ENCODE results near the gene GNA15.
A peak's percentile ranks its signal among the peaks of the same experiment; 100 is the strongest.
"Not testable (repeated sequence)": the region's sequence is repeated elsewhere in the genome, so short reads cannot be mapped to it uniquely, and the experiment has no call there.

Gene GNA15

GRCh38 chr19:3186160-3186688 lies 50.4 kb downstream of the GNA15 start:
- intact Hi-C loops (cut with DNase I) = no loop called here

GRCh38 chr19:3186891-3187661 lies 51.2 kb downstream of the GNA15 start:
- peak in 2 of 10 donors; percentile 44 to 77 for DNase-seq
- intact Hi-C loops (cut with DNase I) = no loop called here

More at GRCh38 chr19:3186160-3186688, 50.4 kb downstream of the GNA15 start:
- peak in 2 of 10 donors; percentile 72 to 74 for DNase-seq

- DNase-seq = peak in 2 of 10 donors; percentile 48 to 54
- intact Hi-C loops (cut with DNase I) = no loop called here
Measured at GRCh38 chr19:3187662-3188511, 52.1 kb downstream of the GNA15 start.

- DNase-seq = peak in 1 of 10 donors; percentile 66
- intact Hi-C loops (cut with DNase I) = no loop called here
Measured at GRCh38 chr19:3188627-3189596, 53.1 kb downstream of the GNA15 start.

GRCh38 chr19:3189702-3190469 lies 54.1 kb downstream of the GNA15 start:
- DNase-seq = no peak
- intact Hi-C loops (cut with DNase I) = no loop called here

GRCh38 chr19:3190470-3190770 lies 54.6 kb downstream of the GNA15 start:
- DNase-seq = no peak
- intact Hi-C loops (cut with DNase I) = no loop called here

GRCh38 chr19:3190921-3191805 lies 55.3 kb downstream of the GNA15 start:
- intact Hi-C loops (cut with DNase I) = no loop called here
- DNase-seq = no peak

- DNase-seq; intact Hi-C loops (cut with DNase I): not testable (repeated sequence)
Measured at GRCh38 chr19:3191806-3192104, 55.9 kb downstream of the GNA15 start.

- no peak for DNase-seq
- intact Hi-C loops (cut with DNase I) = no loop called here
Measured at GRCh38 chr19:3192228-3192635, 56.4 kb downstream of the GNA15 start.

- no peak for DNase-seq
- intact Hi-C loops (cut with DNase I) = no loop called here
Measured at GRCh38 chr19:3192684-3193083, 56.9 kb downstream of the GNA15 start.

GRCh38 chr19:3193256-3194105 lies 57.6 kb downstream of the GNA15 start:
- DNase-seq = no peak
- intact Hi-C loops (cut with DNase I) = no loop called here

- intact Hi-C loops (cut with DNase I) = no loop called here
Measured at GRCh38 chr19:3194106-3195087, 58.6 kb downstream of the GNA15 start.

GRCh38 chr19:3196064-3196932 lies 60.5 kb downstream of the GNA15 start:
- intact Hi-C loops (cut with DNase I) = no loop called here
- no peak for DNase-seq

More at GRCh38 chr19:3194106-3195087, 58.6 kb downstream of the GNA15 start:
- DNase-seq = no peak

- no peak for DNase-seq
- intact Hi-C loops (cut with DNase I) = no loop called here
Measured at GRCh38 chr19:3196933-3197205, 61.0 kb downstream of the GNA15 start.

GRCh38 chr19:3198901-3199700 lies 63.3 kb downstream of the GNA15 start:
- no peak for DNase-seq
- intact Hi-C loops (cut with DNase I) = no loop called here
